HG03025 (cell line): ENCODE data around the gene PRKAR1B.
"Not testable (repeated sequence)": the region's sequence is repeated elsewhere in the genome, so short reads cannot be mapped to it uniquely, and the experiment has no call there.

ENCODE experiments used
- ATAC-seq: cut with Tn5 transposase; IDR thresholded peaks from one replicate; pipeline ENCODE4 v1.9.1; 2021; ENCODE audit warnings: mild to moderate bottlenecking, moderate library complexity; ENCODE audit not compliant: unreplicated experiment, low FRiP score

The PRKAR1B gene

DNA sequence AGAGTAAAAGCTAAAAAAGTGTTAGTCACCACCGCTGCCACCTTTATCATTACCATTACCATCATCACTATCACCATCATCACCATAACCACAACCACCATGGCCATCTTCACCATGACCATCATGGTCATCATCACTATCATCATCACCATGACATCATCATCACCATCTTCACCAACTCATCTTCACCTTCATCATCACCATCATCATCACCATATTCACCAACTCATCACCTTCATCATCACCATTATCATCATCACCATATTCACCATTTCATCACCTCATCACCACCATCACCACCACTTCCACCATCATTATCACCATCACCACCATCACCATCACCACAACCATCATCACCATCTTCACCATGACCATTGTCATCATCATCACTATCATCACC is 161.0 kb downstream of the PRKAR1B start:
- no peak for ATAC-seq

DNA sequence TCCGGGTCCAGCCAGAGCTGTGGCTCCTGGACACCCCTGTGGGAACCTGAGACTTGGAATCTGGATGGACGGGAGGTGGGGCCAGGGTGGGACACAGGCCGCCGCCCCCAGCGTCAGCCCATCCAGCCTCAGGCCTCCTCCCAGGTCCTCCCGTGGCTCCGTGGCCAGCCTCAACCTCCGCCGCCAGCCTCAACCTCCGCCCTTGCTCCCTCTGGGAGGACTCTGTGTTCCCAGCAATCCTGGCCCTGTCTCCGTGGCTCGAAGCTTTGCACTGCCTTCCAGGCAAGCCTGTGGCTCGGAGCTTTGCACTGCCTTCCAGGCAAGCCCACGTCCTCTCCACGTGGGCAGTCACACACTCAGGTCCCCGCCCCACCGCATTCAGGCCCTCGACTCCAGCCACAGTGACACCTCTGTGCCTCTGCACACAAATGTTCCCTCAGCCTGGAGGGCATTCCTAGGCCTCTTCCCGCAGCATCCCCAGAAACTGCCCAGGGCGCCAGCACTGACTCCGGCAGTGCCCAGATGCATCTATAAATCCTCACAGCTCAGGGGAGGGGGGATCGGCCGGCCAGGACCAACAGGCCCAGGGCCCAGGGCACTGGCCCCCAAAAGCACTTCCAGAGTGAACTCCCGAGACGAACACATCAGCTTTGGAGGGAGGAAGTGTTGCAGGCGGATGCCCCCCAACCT is 162.8 kb downstream of the PRKAR1B start:
- ATAC-seq: no peak

DNA sequence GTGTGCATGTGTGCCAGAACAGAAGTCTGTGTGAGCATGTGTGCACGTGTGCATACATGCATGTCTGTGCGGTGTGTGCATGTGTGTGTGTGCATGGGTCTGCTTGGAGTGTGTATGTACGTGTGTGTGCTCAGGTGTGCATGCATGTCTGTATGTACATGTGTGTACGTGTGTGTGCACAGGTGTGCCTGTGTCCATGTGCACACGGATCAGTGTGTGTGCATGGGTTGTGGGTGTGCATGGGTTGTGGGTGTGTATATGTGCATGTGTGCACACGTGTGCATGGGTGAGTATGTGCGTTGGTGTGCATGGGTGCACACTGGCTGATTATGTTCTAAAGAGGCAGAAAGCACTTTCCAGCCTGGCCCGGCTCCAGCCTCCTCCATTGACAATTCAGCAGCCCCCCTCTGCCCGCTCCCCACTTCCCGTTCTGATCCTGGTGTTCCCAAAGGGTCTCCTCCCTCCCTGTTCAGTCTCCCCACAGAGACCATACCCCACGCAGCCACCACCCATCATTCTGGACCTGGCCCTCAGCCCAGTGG is 163.4 kb downstream of the PRKAR1B start:
- no peak for ATAC-seq

DNA sequence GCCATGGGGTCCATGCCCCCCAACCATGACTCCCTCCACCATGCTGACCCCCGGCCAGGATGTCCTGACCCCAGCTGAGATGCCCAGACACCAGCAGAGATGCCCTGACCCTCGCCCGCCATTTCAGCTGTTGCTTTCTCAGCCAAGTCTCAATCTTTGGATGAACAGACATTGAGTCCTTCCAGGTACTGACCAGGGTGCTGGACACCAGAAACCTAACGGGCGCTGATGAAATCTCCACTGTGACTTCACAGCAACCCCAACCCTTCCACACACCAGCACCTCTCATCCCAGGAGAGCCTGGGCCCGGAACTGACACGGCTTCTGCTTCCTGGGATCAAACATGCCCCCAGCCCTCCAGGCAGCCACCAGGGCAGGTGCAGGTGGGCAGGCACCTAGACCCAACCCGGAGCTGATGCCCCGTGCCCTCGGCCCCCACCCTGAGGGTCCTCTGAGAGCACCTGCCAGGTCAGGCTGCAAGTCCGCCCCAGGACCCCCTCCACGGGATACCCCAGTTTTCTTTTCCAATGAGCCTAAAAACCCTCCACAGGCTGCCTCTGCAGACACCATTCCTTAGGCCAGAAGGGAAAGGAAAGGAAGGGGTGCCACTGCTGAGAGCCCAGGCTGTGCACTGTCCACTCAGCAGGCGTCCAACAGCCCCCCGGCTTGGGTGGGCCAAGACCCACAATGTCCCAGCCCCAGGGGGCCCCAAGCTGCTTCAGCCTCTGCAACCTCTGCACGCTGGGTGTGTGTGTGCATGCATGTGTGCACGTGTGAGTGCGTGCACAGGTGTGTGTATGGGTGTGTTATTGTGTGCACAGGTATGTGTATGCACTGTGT is 164.1 kb downstream of the PRKAR1B start:
- no peak for ATAC-seq

DNA sequence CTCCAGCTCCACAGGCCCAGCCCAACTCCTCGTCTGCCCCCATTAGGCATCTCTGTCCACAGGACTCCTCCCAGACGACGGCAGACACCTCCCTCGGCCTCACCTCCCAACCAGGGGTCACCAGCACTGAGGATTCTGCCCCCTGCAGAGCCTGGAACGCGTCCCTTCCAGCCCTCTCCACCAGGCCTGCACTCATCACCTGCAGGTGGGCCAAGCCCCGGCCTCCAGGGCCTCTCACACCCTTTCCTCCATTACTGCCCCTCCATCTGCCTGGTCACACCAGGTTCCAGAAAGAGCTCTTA is 164.8 kb downstream of the PRKAR1B start:
- ATAC-seq: no peak

DNA sequence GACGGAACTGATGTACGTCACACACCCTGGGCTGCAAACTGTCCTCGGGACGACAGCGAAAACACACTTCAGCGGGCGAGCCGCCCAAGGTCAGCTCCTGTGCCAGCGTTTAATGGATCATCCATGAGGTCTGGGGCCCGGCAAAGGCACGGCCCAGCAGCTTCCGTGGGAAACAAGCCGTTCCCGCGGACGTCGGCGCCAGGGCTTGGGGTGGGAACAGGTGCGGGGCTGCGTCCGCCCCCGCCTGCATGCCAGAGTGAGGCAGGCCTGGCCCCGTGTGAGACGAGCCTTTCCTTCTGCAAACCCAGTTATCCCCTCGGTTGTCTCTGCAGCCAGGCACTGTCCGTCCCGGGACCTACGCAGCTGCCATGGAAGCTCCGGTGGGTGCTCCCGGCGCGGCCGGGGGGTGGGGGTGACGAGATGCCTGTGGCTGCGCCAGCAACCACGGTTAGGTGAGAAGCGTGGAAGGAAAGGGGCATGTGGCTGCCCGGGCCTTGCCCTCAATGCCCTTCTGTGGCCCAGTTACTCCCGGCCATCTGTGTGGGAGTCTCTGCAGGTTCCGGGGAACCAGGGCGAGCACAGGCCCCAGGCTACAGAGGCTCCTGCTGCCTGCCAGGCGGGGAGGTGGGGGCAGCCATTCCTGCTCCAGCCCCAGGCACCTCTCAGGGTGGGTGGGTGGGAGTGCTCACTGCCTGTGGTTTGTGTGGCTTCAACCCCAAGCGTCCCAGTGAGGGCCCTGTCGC is 165.3 kb downstream of the PRKAR1B start:
- ATAC-seq: no peak

DNA sequence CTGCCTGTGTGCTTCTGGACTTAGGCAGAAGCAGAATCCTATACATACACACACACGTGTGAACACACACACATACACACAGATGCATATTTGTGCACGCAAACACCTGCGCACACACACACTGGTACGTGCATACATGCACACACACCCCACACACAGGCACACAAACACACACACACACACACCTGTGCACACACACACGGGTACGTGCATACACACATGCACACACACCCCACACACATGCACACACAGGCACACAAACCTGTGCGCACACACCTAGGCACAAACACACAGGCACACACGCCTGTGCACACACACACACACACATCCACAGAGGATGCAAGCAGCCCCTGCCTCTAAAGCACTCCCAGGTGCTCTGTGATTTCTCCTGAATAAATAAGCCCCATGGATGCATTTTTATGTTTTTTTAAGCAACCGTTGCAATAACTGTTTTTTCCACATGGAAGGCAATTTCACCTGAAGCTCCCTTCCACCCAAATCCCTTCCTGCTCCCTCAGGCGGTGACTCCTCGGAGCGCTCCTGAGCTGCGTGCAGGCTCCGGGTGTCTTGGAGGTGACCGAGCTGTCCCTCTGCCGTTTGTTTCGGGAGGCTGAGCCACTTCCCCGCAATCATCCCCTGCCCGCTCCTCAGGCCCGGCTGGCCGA is 166.0 kb downstream of the PRKAR1B start:
- ATAC-seq: no peak

DNA sequence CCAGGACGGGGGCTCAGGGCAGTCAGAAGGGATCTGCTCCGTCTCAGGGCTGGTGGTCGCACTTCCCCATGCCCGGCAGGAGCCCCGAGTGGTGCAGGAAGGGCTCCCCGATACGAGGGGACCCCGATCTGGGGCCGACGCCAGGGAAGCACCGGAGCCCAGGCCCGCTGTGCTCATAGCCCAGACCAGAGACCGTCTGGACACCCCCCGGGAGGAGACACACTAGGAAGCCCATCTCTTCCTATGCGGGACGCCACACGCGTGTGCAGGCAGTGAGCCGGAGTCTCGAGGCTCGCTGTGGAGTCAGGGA is 167.7 kb downstream of the PRKAR1B start:
- ATAC-seq: no peak

DNA sequence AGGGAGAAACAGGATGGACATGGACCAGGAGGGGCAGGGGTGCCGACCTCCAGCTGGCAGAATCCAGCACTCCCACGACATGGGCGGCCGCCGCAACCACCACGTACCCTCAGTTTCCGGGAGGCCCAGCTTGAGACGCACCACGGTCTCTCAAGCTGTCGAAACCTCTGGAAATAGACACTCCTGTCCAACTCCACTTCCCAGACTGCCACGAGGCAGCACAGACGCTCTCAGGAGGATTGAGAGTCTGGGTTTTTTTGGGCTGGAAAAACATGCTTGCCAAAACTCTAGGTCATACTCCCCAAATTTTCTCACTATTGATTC is 169.6 kb downstream of the PRKAR1B start:
- ATAC-seq: no peak

DNA sequence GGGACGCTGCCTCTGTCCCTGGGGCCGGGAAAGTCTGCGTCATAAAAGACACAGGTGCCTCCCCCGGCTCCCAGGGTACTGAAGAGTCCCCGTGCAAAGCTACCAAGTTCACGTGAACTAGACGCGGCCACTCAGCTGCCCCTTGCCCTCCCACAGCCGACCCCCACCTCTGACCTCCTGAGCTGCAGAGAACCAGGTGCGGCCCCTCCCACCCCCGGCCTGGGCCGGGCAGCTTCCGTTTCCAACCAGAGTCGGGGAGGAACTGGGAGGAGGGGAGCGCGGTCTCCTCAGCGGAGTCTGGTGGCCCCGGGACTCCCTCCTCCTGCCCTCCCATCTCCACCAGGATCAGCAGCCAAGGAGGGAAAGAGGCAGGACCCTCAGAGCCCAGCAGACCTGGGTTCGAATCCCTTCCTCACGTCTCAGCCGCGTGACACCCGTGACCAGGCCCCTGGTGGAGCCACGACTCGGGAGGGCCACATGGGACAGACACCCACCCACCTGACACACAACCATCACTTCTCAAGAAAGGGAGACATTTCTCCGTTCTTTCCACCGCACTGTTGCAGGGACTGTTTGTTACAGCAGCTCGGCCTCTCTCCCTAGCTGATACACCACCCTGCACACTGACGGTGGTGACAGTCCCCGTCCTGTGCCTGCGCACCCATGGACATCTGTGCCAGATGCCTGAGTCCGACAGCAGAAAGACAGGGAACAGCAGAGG is 170.1 kb downstream of the PRKAR1B start:
- no peak for ATAC-seq

DNA sequence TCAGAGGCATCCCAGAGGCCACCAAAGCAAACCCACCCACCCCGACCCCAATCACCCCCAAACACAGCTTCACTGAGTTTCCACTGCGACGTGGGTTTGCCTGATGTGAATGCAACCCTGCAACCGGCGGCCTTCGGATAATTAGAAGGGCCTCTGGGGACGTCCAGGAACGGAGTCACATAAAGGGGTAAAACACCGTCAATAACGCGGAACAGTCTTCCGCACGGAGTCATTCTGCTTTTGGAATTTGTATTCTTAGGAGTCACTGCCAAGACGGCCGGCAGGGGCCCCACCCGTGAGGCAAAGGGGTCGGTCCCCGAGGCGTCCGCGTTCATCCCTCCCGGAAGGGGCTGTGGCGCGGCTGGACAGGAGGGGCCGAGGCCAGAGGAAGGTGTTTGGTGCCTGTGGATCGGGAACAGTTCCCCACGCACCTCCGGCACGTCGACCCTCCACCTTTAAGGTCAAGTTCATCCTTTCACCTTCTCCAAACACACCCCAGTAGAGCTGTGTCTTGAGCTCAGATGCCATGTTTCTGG is 170.7 kb downstream of the PRKAR1B start:
- ATAC-seq: no peak

DNA sequence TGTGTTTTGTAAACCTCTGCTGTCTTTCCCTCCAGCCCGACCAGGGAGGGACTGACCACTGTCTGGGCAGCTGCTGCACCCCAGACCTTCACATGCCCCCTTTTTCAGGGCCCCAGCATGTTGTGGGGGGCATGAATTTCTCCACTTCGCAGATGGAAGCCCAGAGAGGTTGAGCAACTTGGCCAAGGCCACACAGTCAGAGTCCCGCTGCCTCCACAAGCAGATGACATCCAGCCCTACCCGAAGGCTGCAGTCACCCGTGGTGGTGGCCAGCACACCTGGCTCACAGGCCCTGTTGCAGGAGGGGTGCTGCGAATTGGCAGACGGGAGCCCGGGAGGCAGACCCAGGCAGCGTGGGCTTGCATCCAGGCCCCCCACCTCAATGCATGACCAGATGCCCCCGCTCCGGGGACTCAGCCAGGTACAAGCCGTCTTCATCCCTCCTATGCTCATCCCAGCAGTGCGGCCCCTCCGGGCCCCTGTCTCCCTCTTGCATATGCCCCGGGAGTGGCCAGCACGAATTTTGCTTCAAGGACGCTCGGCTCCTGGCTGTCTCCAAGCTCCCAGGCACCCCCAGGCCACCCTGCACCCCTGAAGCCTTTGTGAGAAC is 171.4 kb downstream of the PRKAR1B start:
- no peak for ATAC-seq

DNA sequence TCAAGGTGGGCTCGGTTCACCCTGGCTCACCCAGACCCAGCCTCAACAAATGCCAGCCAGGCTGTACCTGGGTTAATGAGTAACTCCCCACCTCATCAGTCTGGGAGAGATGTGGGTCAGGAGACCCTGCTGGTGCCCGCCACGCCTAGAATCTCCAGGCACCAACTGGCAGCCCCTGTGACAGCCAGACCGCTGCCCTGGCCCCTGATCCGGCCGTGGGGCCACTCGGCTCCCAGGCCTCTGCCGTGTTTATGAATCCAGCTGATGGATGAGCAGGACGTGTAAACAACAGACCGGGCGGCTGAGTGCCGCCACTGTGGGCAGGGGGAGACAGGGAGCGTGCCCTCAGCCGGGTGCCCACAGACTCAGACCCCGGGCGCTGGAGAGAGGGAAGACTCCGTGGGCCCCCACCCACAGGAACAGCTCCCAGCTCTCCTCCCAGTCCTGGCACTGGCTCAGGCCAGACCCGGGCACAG is 173.4 kb downstream of the PRKAR1B start:
- ATAC-seq: no peak

DNA sequence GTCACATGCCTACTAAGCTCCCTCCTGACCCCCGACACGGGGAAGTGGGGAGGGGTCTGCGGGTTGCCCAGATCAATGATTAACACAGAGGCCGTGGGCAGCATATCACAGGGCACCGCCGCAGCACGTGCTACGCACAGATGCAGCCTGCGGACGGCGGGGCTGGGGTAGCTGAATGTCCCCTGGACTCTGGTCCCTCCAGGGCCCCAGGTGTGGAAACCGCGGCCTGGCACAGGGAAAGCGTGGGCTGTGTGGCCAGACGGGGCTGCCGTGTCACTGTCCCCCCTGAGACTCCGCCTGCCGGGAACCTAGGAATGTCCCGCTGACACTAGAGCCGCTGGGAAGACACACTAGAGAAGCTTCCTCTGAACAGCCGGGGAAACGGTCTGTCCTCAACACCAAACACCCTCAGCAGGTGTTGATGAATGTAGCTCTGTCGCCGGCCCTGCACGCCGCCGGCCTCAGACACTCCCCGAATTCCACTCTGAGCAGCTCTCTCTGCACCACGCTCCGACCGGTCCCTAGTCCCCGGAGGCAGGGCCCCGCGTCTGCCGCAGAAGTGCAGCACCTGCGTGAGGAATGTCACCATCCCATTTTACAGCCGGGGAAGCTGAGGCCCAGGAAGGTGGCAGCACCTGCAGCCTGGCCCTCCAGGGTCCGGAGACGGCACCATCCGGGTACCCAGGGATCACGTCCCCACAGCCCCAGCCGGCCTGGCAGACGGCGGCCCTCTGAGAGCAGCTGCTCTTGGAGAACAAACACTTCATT is 174.0 kb downstream of the PRKAR1B start:
- no peak for ATAC-seq

DNA sequence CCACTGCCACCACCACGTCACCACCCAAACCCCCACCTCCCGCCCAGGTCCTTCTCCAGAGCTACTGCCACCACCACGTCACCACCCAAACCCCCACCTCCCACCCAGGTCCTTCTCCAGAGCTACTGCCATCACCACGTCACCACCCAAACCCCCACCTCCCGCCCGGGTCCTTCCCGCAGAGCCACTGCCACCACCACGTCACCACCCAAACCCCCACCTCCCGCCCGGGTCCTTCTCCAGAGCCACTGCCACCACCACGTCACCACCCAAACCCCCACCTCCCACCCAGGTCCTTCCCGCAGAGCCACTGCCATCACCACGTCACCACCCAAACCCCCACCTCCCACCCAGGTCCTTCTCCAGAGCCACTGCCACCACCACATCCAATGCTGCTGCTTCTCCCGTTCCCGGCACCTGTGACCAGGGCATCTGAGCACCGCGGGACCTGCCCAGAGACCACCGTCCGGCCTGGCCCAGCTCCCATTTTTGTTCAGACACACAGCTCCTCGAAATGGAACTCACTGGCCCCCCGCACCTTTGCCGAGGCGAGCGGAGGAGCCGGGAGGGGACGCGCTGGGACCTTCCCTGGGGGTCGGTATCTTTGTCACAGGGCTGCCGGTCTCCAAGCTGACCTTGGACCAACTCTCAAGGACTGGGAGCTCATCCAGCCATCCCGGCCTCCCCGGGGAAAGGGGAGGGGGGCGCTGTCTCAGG is 174.8 kb downstream of the PRKAR1B start:
- not testable (repeated sequence) for ATAC-seq

DNA sequence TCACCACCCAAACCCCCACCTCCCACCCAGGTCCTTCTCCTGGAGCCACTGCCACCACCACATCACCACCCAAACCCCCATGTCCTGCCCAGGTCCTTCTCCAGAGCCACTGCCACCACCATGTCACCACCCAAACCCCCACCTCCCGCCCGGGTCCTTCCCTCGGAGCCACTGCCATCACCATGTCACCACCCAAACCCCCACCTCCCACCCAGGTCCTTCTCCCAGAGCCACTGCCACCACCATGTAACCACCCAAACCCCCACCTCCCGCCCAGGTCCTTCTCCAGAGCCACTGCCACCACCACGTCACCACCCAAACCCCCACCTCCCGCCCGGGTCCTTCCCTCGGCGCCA is 175.5 kb downstream of the PRKAR1B start:
- ATAC-seq: not testable (repeated sequence)

DNA sequence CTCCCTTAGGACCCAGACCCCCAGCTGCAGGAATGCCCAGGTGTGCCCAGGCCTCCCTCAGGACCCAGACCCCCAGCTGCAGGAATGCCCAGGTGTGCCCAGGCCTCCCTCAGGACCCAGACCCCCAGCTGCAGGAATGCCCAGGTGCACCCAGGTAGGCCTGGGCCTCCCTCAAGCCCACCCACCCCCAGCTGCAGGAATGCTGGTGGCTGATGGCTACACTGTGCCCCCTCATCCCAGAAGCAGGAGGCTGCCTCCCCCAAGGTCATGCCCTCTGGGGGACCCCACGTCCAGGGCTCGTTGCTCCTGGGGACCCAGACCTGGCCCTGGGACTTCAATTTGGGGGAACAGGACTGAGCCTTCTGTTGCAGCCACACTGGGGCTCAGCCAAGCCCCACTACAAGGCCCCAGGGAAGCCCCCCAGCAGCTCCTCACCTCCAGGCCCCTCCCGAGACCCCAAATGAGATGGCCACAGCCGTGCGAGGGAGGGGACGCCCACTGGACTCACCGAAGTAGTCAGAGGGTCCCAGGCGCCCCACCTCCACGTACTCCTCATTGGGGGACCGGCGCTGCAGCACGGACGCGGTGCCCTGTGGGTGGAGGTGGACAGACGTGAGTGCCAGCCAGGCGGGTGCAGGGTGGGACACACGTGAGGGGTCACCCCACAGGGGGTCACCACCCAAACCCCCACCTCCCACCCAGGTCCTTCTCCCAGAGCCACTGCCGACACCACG is 176.0 kb downstream of the PRKAR1B start:
- ATAC-seq: no peak
